CD4-positive, alpha-beta T cell treated with Interleukin-10 for 1 hour (primary cell): ENCODE results near the gene PSMA2.
"Not testable (repeated sequence)": the region's sequence is repeated elsewhere in the genome, so short reads cannot be mapped to it uniquely, and the experiment has no call there.

Source experiments
- DNase-seq: peaks from one replicate; pipeline ENCODE4 v3.0.0-alpha.2; 2020

Gene PSMA2

GRCh38 chr7:42900842-42901241 is 31.1 kb downstream of the PSMA2 start:
- no peak for DNase-seq

DNA sequence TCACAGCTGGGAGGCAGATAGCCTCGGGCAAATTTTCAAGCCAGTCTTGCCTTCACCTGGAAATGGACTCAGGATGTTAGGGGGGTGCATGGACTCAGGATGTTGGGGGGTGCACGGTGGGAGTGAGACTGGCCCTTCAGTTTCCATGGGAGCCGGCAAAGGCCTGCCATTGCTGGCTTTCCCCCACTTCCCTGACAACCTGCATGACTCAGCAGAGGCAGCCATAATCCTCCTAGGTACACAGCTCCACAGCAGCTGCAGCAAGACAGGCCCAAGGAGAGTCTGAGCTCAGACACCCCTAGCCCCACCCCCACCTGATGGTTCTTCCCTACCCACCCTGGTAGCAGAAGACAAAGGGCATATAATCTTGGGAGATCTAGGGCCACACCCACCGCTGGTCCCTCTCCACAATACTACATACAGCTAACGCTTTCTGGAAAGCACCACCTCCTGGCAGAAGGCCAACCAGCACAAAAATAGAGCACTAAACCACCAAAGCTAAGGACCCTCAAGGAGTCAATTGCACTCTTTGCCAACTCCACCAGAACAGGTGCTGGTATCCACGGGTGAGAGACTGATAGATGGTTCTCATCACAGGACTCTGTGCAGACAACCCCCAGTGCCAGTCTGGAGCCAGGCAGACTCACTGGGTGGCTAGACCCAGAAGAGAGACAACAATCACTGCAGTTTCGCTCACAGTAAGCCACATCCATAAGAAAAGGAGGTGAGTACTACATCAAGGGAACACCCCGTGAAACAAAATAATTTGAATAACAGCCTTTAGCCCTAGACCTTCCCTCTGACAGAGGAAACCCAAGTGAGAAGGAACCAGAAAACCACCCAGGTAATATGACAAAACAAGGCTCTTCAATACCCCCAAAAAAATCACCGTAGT is 38.4 kb downstream of the PSMA2 start:
- no peak for DNase-seq

DNA sequence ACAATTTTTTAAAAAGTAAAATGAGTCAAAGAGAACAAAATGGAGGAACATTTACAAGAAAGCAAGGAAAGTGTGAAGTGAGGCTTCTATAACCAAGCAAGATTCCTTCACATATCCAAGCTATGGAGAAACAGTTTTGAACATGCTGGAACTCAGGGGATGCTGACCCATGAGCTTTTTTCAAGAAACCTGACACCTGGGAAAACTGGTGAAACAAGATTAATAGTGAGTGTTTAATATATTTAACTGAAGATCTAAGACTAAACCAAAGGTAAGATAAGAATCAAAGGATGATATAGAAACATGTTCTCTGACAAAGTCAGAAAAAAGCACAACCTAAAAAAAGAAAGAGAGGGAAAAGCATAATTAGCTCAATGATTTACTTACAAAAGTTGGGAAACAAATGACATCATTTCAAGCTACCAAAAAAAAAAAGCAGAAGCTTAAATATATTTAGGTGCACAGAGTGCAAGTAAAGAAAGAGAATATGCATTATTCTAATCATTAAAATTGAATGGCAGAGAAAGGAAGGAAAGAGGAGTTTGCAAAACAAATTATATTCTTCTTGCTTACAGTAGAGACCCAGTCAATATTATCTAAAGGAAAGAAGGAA is 45.0 kb downstream of the PSMA2 start:
- DNase-seq = no peak

GRCh38 chr7:42886129-42886528 is 45.8 kb downstream of the PSMA2 start:
- DNase-seq = no peak

DNA sequence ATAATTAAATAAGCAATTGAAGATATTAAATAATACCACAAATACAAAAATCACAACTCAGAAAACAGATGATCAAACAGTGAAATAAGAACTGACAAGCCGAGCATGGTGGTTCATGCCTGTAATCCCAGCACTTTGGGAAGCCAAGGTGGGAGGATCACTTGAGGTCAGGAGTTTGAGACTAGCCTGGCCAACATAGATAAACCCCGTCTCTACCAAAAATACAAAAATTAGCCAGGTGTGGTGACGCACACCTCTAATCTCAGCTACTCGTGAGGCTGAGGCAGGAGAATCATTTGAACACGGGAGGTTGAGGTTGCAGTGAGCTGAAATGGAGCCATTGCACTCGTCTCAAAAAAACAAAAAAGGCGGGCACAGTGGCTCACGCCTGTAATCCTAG is 46.8 kb downstream of the PSMA2 start:
- DNase-seq = not testable (repeated sequence)

GRCh38 chr7:42883950-42884349 is 48.0 kb downstream of the PSMA2 start:
- no peak for DNase-seq

GRCh38 chr7:42880392-42880791 is 51.6 kb downstream of the PSMA2 start:
- DNase-seq = no peak

DNA sequence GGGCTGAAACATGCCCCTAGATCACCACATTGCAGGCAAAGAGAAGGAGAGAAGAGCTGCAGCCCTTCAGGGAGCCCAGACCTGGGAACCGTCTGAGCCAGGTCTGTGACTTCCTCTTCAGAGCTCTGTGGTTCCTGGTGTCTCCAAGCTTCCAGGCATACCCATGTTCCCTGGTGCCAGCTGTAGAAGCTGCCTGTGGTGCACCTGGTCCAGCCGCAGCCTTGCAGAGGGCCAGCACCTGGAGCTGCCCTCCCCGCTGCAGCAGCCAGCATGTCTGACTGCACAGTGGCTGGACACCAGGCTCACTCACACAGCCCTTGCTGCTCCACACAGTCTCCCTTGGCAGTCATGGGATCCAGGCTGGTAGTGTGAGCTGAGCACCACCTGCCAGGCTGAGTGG is 53.7 kb downstream of the PSMA2 start:
- no peak for DNase-seq

DNA sequence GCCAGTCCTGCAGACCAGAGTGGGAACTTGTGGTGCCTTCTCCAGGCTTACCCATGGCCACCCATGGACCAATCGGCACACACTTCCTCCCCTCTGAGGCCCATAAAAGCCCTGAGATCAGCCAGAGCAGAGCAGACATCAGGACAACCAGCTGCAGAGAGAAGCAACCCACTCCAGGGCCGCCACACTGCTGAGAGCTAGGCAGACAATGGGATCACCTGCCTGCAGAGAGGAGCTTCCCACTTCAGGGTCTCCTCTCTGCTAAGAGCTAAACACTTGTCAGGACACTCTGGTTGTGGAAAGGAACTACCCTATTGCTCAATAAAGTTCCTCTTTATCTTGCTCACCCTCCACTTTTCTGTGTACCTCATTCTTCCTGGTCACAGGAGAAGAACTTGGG is 54.1 kb downstream of the PSMA2 start:
- no peak for DNase-seq

- peak; percentile 51 for DNase-seq
Measured at GRCh38 chr7:42876182-42877068, 55.5 kb downstream of the PSMA2 start.

- no peak for DNase-seq
Measured at GRCh38 chr7:42869131-42870020, 62.6 kb downstream of the PSMA2 start.

DNA sequence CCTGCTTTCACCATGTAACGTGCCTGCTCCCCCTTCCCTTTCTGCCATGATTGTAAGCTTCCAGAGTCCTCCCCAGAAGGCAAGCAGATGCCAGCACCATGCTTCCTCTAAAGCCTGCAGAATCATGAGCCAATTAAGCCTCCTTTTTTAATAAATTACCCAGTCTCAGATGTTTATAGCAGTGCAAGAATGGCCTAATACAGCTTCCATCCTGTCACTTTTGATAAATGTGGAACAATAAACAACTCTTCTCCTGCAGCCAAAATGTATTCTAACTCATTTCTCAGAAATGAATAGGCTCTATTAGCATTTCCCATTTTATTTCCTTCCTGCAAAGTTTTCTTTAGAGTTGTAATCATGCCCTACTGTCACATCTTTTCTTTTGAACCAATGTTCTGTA is 63.5 kb downstream of the PSMA2 start:
- DNase-seq = no peak
